ENCODE data around the gene ACO2. TPM values are rescaled to one million over a fixed set of nuclear protein-coding genes. Genes with fewer than 3 reads are reported as not detected.

ACO2 gene
- total and polyA plus RNA-seq, 2 of the 13 experiments (the other 11 are each of a cell fraction or from before 2014, with no cell fraction given): 19.2 to 45.6 TPM

DNA sequence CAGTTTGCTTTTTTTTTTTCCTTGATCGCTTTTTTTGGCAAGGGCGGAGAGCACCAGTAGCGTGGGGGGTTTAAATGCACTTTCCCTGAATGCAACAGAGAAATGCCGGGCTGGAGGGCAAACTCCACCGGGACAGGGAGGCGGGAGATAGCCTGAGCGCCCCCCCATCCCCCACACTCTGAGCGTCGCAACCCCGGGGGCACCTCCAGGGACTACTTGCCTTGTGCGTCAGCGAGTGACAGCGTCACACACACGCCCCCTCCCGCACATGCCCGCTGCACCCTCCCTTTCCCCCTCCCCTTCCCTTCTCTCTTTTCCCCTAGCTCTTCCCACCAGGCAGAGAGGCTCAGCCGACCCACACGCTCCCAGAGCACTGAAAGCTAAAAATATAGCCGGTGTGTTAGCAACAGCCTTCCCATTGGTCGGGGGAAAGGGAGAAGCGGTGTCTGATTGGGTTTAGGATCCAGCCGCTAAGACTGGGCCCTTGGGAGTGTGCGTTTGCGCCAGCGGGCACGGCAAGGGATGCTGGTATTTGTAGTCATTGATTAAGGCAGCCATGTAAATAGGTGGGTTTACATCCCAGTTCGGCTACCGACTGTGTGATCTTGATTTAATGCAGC lies 20.6 kb upstream of the ACO2 start (continued):
- TF ChIP-seq ZBTB14 (CRISPR knock-in tag; IDR thresholded peaks at IDR 0.05): no peak
- TF ChIP-seq KLF11 (CRISPR knock-in tag; IDR thresholded peaks at IDR 0.05): peak; percentile 39; the same call in 1 of the 2 replicates
- TF ChIP-seq, protein P1, sequence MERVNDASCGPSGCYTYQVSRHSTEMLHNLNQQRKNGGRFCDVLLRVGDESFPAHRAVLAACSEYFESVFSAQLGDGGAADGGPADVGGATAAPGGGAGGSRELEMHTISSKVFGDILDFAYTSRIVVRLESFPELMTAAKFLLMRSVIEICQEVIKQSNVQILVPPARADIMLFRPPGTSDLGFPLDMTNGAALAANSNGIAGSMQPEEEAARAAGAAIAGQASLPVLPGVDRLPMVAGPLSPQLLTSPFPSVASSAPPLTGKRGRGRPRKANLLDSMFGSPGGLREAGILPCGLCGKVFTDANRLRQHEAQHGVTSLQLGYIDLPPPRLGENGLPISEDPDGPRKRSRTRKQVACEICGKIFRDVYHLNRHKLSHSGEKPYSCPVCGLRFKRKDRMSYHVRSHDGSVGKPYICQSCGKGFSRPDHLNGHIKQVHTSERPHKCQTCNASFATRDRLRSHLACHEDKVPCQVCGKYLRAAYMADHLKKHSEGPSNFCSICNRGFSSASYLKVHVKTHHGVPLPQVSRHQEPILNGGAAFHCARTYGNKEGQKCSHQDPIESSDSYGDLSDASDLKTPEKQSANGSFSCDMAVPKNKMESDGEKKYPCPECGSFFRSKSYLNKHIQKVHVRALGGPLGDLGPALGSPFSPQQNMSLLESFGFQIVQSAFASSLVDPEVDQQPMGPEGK (CRISPR knock-in tag; IDR thresholded peaks at IDR 0.05): peak; percentile 100
- peak; percentile 86 for TF ChIP-seq NFYB (CRISPR knock-in tag; IDR thresholded peaks at IDR 0.05)
- TF ChIP-seq REPIN1 (CRISPR knock-in tag; IDR thresholded peaks at IDR 0.05; ENCODE audit: borderline replicate concordance, low read depth): peak; percentile 72; the same call in 1 of the 2 replicates
- no peak; the same call in 1 of the 2 replicates for TF ChIP-seq NCOR1 (IDR thresholded peaks at IDR 0.05; ENCODE audit: borderline replicate concordance, low read length)
- no peak for TF ChIP-seq ZNF33B (CRISPR knock-in tag; IDR thresholded peaks at IDR 0.05)
- TF ChIP-seq ERF (CRISPR knock-in tag; IDR thresholded peaks at IDR 0.05): peak; percentile 77
- TF ChIP-seq ZNF567 (CRISPR knock-in tag; IDR thresholded peaks at IDR 0.05; ENCODE audit: borderline replicate concordance): no peak
- TF ChIP-seq NFIC (IDR thresholded peaks at IDR 0.05; ENCODE audit: low read length): no peak
- no peak for TF ChIP-seq NR2F6 (IDR thresholded peaks at IDR 0.05)
- peak; percentile 86 for TF ChIP-seq NR2F6 (CRISPR knock-in tag; IDR thresholded peaks at IDR 0.05)
- no peak for TF ChIP-seq KLF12 (CRISPR knock-in tag; IDR thresholded peaks at IDR 0.05; ENCODE audit: borderline replicate concordance)
- TF ChIP-seq ZNF784 (CRISPR knock-in tag; IDR thresholded peaks at IDR 0.05; ENCODE audit: borderline replicate concordance): no peak
- no peak for TF ChIP-seq ZNF276 (CRISPR knock-in tag; IDR thresholded peaks at IDR 0.05; ENCODE audit: low read depth)
- no peak for TF ChIP-seq BRD4 (CRISPR knock-in tag; IDR thresholded peaks at IDR 0.05)
- TF ChIP-seq ZBTB7B (CRISPR knock-in tag; IDR thresholded peaks at IDR 0.05): peak; percentile 60; the same call in 1 of the 2 replicates
- TF ChIP-seq PREB (CRISPR knock-in tag; IDR thresholded peaks at IDR 0.05): no peak
- TF ChIP-seq, protein P2, sequence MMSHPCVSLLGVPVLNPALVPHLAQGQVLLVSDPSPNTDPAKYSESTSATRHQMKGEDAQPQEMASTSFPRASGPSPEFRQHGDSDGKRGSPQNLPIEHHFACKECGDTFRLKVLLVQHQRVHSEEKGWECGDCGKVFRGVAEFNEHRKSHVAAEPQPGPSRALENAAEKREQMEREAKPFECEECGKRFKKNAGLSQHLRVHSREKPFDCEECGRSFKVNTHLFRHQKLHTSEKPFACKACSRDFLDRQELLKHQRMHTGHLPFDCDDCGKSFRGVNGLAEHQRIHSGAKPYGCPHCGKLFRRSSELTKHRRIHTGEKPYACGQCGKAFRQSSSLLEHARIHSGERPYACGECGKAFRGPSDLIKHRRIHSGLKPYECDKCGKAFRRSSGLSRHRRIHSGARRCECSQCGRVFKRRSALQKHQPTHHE (CRISPR knock-in tag; IDR thresholded peaks at IDR 0.05; ENCODE audit: borderline replicate concordance): no peak
- TF ChIP-seq SATB2 (CRISPR knock-in tag; IDR thresholded peaks at IDR 0.05): no peak
- TF ChIP-seq ZNF652 (CRISPR knock-in tag; IDR thresholded peaks at IDR 0.05; ENCODE audit: borderline replicate concordance, low read depth): no peak
- TF ChIP-seq ARNT2 (CRISPR knock-in tag; IDR thresholded peaks at IDR 0.05; ENCODE audit: low read depth): no peak

All from HepG2 (cell line).